Measurements from ENCODE around the gene TMEM184A. TPM values are rescaled to one million over a fixed set of nuclear protein-coding genes. Genes with fewer than 3 reads are reported as not detected.

TMEM184A gene
- total and polyA plus RNA-seq, 2 of the 13 experiments (the other 11 are each of a cell fraction or from before 2014, with no cell fraction given) = 9.5 to 20.4 TPM

- no peak for TF ChIP-seq ZFP36L2 (CRISPR knock-in tag; IDR thresholded peaks at IDR 0.05)
- TF ChIP-seq ZNF564 (CRISPR knock-in tag; IDR thresholded peaks at IDR 0.05) = no peak
- TF ChIP-seq HDAC6 (IDR thresholded peaks at IDR 0.05; ENCODE audit: low read depth, low read length) = no peak
- TF ChIP-seq NCOA5 (CRISPR knock-in tag; IDR thresholded peaks at IDR 0.05) = no peak
- no peak for TF ChIP-seq RNF219 (CRISPR knock-in tag; IDR thresholded peaks at IDR 0.05)
- TF ChIP-seq ZNF121 (CRISPR knock-in tag; IDR thresholded peaks at IDR 0.05) = 0 out of 2 replicates have a peak, but pooled peaks have one; percentile 28
- TF ChIP-seq NCOA1 (CRISPR knock-in tag; IDR thresholded peaks at IDR 0.05) = peak; percentile 89
- TF ChIP-seq PATZ1 (CRISPR knock-in tag; IDR thresholded peaks at IDR 0.05) = peak; percentile 94
- TF ChIP-seq BORCS8-MEF2B (CRISPR knock-in tag; IDR thresholded peaks at IDR 0.05) = no peak
- TF ChIP-seq ZBTB33 (CRISPR knock-in tag; IDR thresholded peaks at IDR 0.05) = 0 out of 2 replicates have a peak, but pooled peaks have one; percentile 39
- no peak for TF ChIP-seq NFKBIZ (CRISPR knock-in tag; IDR thresholded peaks at IDR 0.05)
- no peak for TF ChIP-seq GZF1 (CRISPR knock-in tag; IDR thresholded peaks at IDR 0.05)
- TF ChIP-seq SNAPC4 (CRISPR knock-in tag; IDR thresholded peaks at IDR 0.05) = 0 out of 2 replicates have a peak, but pooled peaks have one; percentile 45
- TF ChIP-seq JUN (CRISPR knock-in tag; IDR thresholded peaks at IDR 0.05) = peak; percentile 98
- TF ChIP-seq ZNF362 (CRISPR knock-in tag; IDR thresholded peaks at IDR 0.05; ENCODE audit: borderline replicate concordance) = no peak
- TF ChIP-seq IKZF4 (CRISPR knock-in tag; IDR thresholded peaks at IDR 0.05; ENCODE audit: borderline replicate concordance, low read depth, not compliant biosample characterization) = peak; percentile 32
Observed at GRCh38 chr7:1536743-1537534, 19.1 kb downstream of the TMEM184A start (continued).

Measured in HepG2 (cell line).